Type B pancreatic cell (in vitro differentiated cells): Measurements from ENCODE around the gene BRD7. TPM values are rescaled to one million over a fixed set of nuclear protein-coding genes. Genes with fewer than 3 reads are reported as not detected.
A peak's percentile ranks its signal among the peaks of the same experiment; 100 is the strongest.

Experiments used
- DNase-seq: peaks from one replicate; pipeline ENCODE4 v3.0.0; 2021; ENCODE audit warnings: mixed read lengths; ENCODE audit not compliant: unreplicated experiment; ENCODE audit errors: extremely low spot score
- H3K27ac Mint-ChIP-seq: 2 replicates; pipeline ENCODE4 v1.8.0; 2021; ENCODE audit warnings: mild to moderate bottlenecking, mixed read lengths
- H3K27me3 Mint-ChIP-seq: 2 replicates; pipeline ENCODE4 v1.8.0; 2021; ENCODE audit warnings: mixed read lengths
- H3K36me3 Mint-ChIP-seq: 2 replicates; pipeline ENCODE4 v1.8.0; 2021; ENCODE audit warnings: mixed read lengths
- H3K4me1 Mint-ChIP-seq: one replicate; pipeline ENCODE4 v1.8.0; 2021; ENCODE audit warnings: mixed read lengths; ENCODE audit not compliant: unreplicated experiment
- H3K4me3 Mint-ChIP-seq: 2 replicates; pipeline ENCODE4 v1.8.0; 2021; ENCODE audit warnings: mild to moderate bottlenecking, mixed read lengths
- H3K9me3 Mint-ChIP-seq: 2 replicates; pipeline ENCODE4 v1.8.0; 2021; ENCODE audit warnings: mixed read lengths
- CTCF ChIP-seq: fragments of 200-600 bp; sonication (generic); conservative IDR thresholded peaks from 2 replicates; pipeline ENCODE4 v1.5.0; 2021; ENCODE audit warnings: antibody characterized with exemption, mild to moderate bottlenecking
- total RNA-seq: library from RNA; stranded (reverse); gene quantifications from 2 replicates; pipeline ENCODE4 v1.2.1, GENCODE V29; 2021; ENCODE audit warnings: low replicate concordance

The BRD7 gene
- total RNA-seq, 1 donor from 2014 or later = 98.2 TPM

GRCh38 chr16:50393858-50394802, 25.3 kb upstream of the BRD7 start:
- no peak for TF ChIP-seq CTCF
- Mint-ChIP-seq H3K27ac (no peak overlapping the region), H3K4me3 (peak overlapping the region; percentile 75), H3K4me1 (peaks cover 49% of the 10 kb centered on the region), H3K9me3 (peaks cover 5% of the 10 kb centered on the region), H3K36me3 (peaks cover 6% of the 10 kb centered on the region), H3K27me3 (no peaks in the 10 kb centered on the region)
- DNase-seq = peak; percentile 18

DNA sequence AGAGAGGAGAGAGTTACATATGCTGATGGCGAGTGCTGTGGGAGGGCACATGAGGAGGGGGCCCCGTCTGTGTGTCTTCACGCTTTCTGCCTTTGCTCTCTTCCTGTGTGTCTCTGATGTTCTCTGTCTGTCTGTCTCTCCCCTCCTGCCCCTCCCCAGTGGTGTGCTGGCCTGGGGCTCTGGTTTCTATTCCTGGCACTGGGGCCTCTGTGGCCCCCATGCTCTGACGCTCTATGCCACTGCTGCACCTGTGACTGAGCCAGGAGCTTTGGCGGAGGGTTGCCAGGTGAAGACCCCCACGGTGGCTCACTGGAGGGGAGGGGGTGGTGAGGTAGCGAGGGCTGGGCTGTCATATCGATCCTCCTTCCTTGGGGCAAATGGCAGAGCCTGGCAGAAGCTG, 24.6 kb upstream of the BRD7 start:
- Mint-ChIP-seq H3K9me3 (peaks cover 5% of the 10 kb centered on the region), H3K4me3 (no peak overlapping the region), H3K36me3 (peaks cover 6% of the 10 kb centered on the region), H3K27ac (no peak overlapping the region), H3K27me3 (no peaks in the 10 kb centered on the region), H3K4me1 (peaks cover 54% of the 10 kb centered on the region)
- DNase-seq = peak; percentile 58
- TF ChIP-seq CTCF = no peak

- peak; percentile 65 for DNase-seq
- Mint-ChIP-seq H3K9me3 (peaks cover 8% of the 10 kb centered on the region), H3K27me3 (no peaks in the 10 kb centered on the region), H3K4me1 (peaks cover 50% of the 10 kb centered on the region), H3K27ac (peak overlapping the region; percentile 75), H3K4me3 (peak overlapping the region; percentile 74), H3K36me3 (peaks cover 6% of the 10 kb centered on the region)
- TF ChIP-seq CTCF = no peak
Observed at GRCh38 chr16:50390914-50391716, 22.3 kb upstream of the BRD7 start.

GRCh38 chr16:50390371-50390771, 21.6 kb upstream of the BRD7 start:
- DNase-seq = peak; percentile 61
- Mint-ChIP-seq H3K27ac (no peak overlapping the region), H3K27me3 (no peaks in the 10 kb centered on the region), H3K36me3 (peaks cover 5% of the 10 kb centered on the region), H3K9me3 (peaks cover 13% of the 10 kb centered on the region), H3K4me1 (peaks cover 51% of the 10 kb centered on the region), H3K4me3 (no peak overlapping the region)
- TF ChIP-seq CTCF = no peak

DNA sequence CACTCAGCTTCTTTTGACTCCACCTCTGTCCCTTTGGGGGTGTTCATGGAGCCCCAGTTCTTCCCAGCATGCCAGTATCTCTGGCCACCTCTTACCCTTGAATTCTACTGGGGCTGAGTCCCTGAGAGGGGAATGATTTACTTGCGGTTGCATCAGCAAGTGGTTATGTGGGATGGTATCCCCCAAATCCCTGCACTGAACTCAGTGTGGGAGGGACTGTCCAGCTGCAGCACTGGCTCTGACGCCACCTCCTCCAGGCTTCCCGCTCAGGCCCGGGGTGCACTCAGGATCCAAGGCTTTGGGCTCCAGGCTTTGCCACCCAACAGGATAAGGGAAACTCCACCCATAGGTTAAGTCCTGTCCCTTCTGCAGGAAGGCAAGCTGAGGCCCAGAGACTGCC, 21.1 kb upstream of the BRD7 start:
- Mint-ChIP-seq H3K27ac (no peak overlapping the region), H3K4me3 (no peak overlapping the region), H3K27me3 (no peaks in the 10 kb centered on the region), H3K4me1 (peaks cover 49% of the 10 kb centered on the region), H3K36me3 (peaks cover under 1% of the 10 kb centered on the region), H3K9me3 (peaks cover 8% of the 10 kb centered on the region)
- peak; percentile 60 for DNase-seq
- no peak for TF ChIP-seq CTCF
